ENCODE data around the gene SIRPA.

SIRPA gene

GRCh38 chr20:1890469-1891262 is 4.5 kb upstream of the SIRPA start:
- no peak for DNase-seq

GRCh38 chr20:1891263-1892118 is 3.7 kb upstream of the SIRPA start:
- no peak for DNase-seq

GRCh38 chr20:1892119-1892385 is 3.2 kb upstream of the SIRPA start:
- DNase-seq: no peak

GRCh38 chr20:1893721-1894470 is 1.3 kb upstream of the SIRPA start:
- no peak for DNase-seq

GRCh38 chr20:1894471-1894950 is 696 bp upstream of the SIRPA start:
- peak; percentile 85 for DNase-seq

GRCh38 chr20:1895674-1896483 is 672 bp downstream of the SIRPA start:
- DNase-seq: no peak

- no peak for DNase-seq
Observed at GRCh38 chr20:1896484-1897258, 1.5 kb downstream of the SIRPA start.

- no peak for DNase-seq
Observed at GRCh38 chr20:1897541-1897940, 2.3 kb downstream of the SIRPA start.

GRCh38 chr20:1897965-1898464 is 2.8 kb downstream of the SIRPA start:
- no peak for DNase-seq

GRCh38 chr20:1898482-1899240 is 3.5 kb downstream of the SIRPA start:
- no peak for DNase-seq

- no peak for DNase-seq
Observed at GRCh38 chr20:1899241-1899525, 4.0 kb downstream of the SIRPA start.

- DNase-seq: peak; percentile 70
Observed at GRCh38 chr20:1900321-1900801, 5.2 kb downstream of the SIRPA start.

- no peak for DNase-seq
Observed at GRCh38 chr20:1901704-1902103, 6.5 kb downstream of the SIRPA start.

GRCh38 chr20:1902188-1902587 is 7.0 kb downstream of the SIRPA start:
- no peak for DNase-seq

GRCh38 chr20:1904135-1904534 is 8.9 kb downstream of the SIRPA start:
- DNase-seq: no peak

GRCh38 chr20:1905009-1905408 is 9.8 kb downstream of the SIRPA start:
- no peak for DNase-seq

- DNase-seq: no peak
Observed at GRCh38 chr20:1905693-1906092, 10.5 kb downstream of the SIRPA start.

- no peak for DNase-seq
Observed at GRCh38 chr20:1906361-1907051, 11.3 kb downstream of the SIRPA start.

GRCh38 chr20:1907586-1907985 is 12.4 kb downstream of the SIRPA start:
- no peak for DNase-seq

- DNase-seq: no peak
Observed at GRCh38 chr20:1908191-1908590, 13.0 kb downstream of the SIRPA start.
